Glomerular endothelial cell (primary cell): Measurements from ENCODE around the gene INTS4. TPM values are rescaled to one million over a fixed set of nuclear protein-coding genes. Genes with fewer than 3 reads are reported as not detected.
"Not testable (repeated sequence)": the region's sequence is repeated elsewhere in the genome, so short reads cannot be mapped to it uniquely, and the experiment has no call there.

Experiments
- DNase-seq: peaks from one replicate; pipeline ENCODE4 v3.0.0-alpha.2; 2011; ENCODE audit warnings: low read depth, low spot score; ENCODE audit errors: extremely low read depth
- total RNA-seq: library from RNA; depleted of rRNA; stranded (reverse); fragments of >200 nt; gene quantifications from 2 replicates; pipeline ENCODE4 v1.2.3, GENCODE V29; 2015

The INTS4 gene
- total RNA-seq, 1 donor from 2014 or later, result 23.7 TPM

GRCh38 chr11:78023426-78023825 lies 29.0 kb upstream of the INTS4 start:
- DNase-seq, result no peak

GRCh38 chr11:78022397-78023396 lies 28.2 kb upstream of the INTS4 start, which contains the start of gene KCTD14:
Gene KCTD14 (minus strand): TSS chr11:78023276. CDS start chr11:78023249, 27 bp downstream.
- no peak for DNase-seq

GRCh38 chr11:78021611-78022010 lies 27.1 kb upstream of the INTS4 start:
- no peak for DNase-seq

- DNase-seq, result no peak
Measured at GRCh38 chr11:78020246-78020645, 25.8 kb upstream of the INTS4 start.

- DNase-seq, result no peak
Measured at GRCh38 chr11:78019808-78020207, 25.3 kb upstream of the INTS4 start.

- DNase-seq, result no peak
Measured at GRCh38 chr11:78015878-78016277, 21.4 kb upstream of the INTS4 start.

GRCh38 chr11:78014937-78015520 lies 20.6 kb upstream of the INTS4 start:
- DNase-seq, result not testable (repeated sequence)

- DNase-seq, result no peak
Measured at GRCh38 chr11:78011301-78011700, 16.8 kb upstream of the INTS4 start.

GRCh38 chr11:78010755-78011154 lies 16.3 kb upstream of the INTS4 start:
- DNase-seq, result no peak

- no peak for DNase-seq
Measured at GRCh38 chr11:78010304-78010703, 15.8 kb upstream of the INTS4 start.

- no peak for DNase-seq
Measured at GRCh38 chr11:78009062-78009461, 14.6 kb upstream of the INTS4 start.

GRCh38 chr11:78000193-78000592 lies 5.7 kb upstream of the INTS4 start:
- peak; percentile 50 for DNase-seq

GRCh38 chr11:77999446-78000030 lies 5.1 kb upstream of the INTS4 start:
- DNase-seq, result no peak

GRCh38 chr11:77993902-77994301 lies 566 bp downstream of the INTS4 start:
- DNase-seq, result no peak

- no peak for DNase-seq
Measured at GRCh38 chr11:77990981-77991380, 3.5 kb downstream of the INTS4 start.

GRCh38 chr11:77986456-77986855 lies 8.0 kb downstream of the INTS4 start:
- not testable (repeated sequence) for DNase-seq

- DNase-seq, result no peak
Measured at GRCh38 chr11:77981346-77981947, 13.0 kb downstream of the INTS4 start.

GRCh38 chr11:77968337-77968736 lies 26.1 kb downstream of the INTS4 start:
- DNase-seq, result no peak

GRCh38 chr11:77967753-77968152 lies 26.7 kb downstream of the INTS4 start:
- no peak for DNase-seq

GRCh38 chr11:77967121-77967520 lies 27.3 kb downstream of the INTS4 start:
- no peak for DNase-seq

GRCh38 chr11:77966338-77966737 lies 28.1 kb downstream of the INTS4 start:
- DNase-seq, result no peak
